Inferior parietal cortex (tissue), 1 donor: Measurements from ENCODE around the gene CCDC85C.
"Not testable (repeated sequence)": the region's sequence is repeated elsewhere in the genome, so short reads cannot be mapped to it uniquely, and the experiment has no call there.

Source experiments
- DNase-seq: peaks from one replicate; pipeline ENCODE4 v3.0.0-alpha.2; 2016; ENCODE audit errors: extremely low spot score

CCDC85C gene

DNA sequence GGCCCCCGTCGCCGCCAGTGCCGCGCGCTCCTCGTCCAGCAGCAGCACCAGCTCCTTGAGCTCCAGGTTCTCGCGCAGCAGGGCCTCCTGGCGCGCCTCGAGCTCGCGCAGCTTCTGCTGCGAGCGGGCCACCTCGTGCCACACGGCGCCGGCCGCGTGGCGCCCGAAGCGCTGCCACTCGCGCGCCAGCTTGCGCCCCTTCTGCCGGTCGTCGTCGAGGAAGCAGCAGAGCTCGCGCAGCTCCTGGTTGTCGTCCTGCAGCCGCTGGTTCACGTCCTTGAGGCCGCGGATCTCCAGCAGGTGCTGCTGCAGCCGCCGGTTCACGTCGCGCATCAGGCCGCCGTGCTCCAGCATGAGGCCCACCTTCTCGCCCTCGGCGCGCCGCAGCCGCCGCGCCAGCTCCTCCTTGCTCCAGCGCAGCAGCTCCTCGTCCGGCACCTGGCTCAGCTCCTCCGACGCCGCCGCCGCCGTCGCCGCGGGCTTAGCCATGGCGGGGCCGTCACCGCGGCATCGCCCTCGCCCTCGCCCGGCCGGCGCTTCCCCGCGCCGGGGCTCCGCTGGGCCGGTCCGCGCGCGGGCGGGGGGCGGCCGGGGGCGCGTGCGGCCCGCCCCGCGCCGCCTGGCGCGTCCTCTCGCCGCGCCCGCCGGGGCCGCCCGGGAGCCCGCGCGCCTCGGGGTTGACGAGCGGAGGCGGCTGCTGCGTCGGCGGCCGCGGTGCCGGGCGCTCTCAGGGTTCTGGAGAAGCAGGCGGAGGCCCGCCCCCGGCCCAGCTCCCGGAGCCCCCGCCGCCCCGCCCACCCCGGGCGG, at the start of gene CCDC85C:
Gene CCDC85C, minus strand, starts transcription at position 737 of the 807 bp plus-strand sequence. Its CDS starts 248 bp downstream, at position 489.
- DNase-seq = no peak

DNA sequence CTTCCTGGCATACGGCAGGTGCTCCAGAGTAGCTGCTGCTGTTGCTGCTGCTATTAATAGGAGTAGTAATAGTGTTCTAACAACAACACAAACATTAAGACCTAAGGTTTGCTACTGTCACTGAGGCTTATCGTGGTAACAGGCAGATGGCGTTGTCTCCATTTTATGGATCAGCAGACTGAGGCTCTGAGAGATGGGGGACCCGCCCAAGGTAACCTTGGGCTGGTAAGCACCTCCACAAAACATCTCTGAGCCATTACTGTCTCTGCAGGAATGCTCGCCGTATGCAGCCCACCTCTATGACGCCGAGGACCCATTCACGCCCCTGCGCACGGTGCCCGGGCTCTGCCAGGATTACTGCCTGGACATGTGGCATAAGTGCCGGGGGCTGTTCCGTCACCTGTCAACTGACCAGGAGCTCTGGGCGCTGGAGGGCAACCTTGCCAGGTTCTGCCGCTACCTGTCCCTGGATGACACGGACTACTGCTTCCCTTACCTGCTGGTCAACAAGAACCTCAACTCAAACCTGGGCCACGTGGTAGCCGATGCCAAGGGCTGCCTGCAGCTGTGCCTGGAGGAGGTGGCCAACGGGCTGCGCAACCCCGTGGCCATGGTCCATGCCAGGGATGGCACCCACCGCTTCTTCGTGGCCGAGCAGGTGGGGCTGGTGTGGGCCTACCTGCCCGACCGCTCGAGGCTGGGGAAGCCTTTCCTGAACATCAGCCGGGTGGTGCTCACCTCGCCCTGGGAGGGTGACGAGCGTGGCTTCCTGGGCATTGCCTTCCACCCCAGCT, 48.1 kb upstream of the CCDC85C start:
- no peak for DNase-seq

DNA sequence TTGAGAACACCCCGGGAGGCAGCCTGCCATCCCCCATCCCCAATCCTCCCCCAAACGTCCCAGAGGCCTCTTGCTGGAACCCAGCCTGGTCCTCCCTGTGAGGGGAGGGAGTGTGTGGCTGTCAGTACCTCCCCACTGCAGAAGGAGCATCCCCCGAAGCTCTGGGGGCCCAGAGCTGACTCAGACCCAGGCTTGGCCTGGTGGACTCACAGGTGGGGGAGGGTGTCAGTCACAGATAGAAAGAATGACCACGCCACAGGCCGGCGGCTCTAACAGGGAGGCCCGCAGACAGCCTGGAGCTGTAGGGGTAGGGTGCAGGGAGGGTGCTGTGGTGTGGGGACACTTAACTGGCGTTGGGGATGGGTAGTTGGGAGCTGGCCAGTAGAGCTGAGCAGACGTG, 46.2 kb upstream of the CCDC85C start:
- no peak for DNase-seq

DNA sequence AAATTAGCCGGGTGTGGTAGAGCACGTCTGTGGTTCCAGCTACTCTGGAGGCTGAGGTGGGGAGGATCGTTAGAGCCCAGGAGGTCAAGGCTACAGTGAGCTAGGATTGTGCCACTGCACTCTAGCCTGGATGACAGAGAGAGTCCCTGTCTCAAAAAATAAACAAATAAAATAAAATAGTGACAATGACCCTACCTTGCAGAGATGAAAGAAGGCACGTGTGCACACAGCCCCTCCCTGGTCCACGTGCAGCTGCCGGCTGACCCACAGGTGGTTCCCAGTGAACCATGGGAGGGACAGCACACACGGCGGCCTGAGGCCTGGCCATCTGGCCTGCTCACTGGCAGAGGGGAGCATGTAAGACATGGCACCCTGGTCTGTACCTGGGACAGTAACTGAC, 45.6 kb upstream of the CCDC85C start:
- DNase-seq = no peak

DNA sequence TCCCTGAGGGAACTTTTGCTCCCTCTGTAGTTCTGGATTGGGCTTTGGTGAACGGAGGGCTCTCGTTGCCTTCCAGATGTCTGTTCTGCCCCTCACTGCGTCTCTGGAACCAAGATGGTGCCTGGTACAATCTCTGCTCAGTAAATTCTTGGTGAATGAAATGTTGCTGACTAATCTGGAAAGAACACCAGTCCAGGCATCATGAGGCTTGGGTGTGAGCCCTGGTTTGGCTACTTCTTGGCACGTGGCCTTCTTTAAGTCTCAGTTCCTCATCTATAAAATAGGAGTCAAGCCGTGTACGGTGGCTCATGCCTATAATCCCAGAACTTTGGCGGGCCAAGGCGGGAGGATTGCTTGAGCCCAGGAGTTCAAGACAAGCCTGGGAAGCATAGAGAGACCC, 45.2 kb upstream of the CCDC85C start:
- DNase-seq = no peak

DNA sequence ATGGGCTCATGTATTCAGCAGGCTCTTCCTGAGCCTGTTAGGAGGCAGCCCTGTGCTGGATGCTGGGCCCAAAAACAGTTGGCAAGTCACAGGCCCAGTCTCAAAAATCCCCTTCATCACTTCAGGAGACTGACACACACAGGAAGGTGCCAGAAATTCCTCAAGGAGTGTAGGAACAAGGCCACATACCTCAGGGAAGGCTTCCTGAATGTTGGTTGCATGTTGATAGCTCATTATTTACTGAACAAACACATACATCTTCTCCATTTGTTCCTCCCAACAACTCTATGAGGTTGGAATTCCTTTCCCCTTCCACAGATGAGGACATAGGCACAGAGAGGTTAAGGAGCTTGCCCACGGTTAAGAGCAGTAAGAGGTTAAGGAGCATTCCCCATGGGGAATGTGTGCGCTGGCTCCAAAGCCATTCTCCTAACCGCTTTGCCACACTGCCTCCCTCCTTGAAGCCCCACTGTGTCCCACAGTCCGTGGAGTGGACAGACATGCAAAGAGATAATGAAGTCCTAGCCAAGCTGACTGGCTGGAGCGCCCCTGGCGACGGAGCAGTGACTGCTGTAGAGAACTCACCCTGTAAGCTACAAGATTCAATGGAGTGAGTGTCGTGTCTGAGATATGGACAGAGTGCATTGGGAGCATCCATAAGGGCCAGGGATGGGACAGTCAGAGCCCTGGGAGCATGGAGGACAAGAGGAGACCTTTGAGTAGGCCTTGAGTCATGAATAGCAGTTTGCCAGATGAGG, 44.2 kb upstream of the CCDC85C start:
- DNase-seq = no peak

DNA sequence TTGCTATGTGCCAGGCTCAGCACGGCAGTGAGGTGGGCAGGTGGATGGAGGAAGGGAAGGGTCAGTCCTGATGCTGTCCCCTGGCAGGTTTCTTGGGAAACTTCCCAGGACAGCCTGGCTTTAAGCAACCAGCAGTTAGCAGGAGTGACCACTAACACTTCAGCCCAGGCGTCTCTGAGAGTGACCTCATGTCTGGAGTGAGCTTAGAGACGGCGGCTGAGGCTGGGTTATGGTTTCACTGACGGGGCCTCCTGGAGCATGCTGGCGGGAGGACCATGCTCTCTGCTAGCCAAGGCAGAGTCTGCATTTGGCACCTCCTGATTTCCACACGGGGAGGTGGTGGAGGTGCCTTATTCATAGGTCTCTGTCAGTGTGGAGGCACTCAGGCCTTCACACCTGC, 43.4 kb upstream of the CCDC85C start:
- DNase-seq = no peak

DNA sequence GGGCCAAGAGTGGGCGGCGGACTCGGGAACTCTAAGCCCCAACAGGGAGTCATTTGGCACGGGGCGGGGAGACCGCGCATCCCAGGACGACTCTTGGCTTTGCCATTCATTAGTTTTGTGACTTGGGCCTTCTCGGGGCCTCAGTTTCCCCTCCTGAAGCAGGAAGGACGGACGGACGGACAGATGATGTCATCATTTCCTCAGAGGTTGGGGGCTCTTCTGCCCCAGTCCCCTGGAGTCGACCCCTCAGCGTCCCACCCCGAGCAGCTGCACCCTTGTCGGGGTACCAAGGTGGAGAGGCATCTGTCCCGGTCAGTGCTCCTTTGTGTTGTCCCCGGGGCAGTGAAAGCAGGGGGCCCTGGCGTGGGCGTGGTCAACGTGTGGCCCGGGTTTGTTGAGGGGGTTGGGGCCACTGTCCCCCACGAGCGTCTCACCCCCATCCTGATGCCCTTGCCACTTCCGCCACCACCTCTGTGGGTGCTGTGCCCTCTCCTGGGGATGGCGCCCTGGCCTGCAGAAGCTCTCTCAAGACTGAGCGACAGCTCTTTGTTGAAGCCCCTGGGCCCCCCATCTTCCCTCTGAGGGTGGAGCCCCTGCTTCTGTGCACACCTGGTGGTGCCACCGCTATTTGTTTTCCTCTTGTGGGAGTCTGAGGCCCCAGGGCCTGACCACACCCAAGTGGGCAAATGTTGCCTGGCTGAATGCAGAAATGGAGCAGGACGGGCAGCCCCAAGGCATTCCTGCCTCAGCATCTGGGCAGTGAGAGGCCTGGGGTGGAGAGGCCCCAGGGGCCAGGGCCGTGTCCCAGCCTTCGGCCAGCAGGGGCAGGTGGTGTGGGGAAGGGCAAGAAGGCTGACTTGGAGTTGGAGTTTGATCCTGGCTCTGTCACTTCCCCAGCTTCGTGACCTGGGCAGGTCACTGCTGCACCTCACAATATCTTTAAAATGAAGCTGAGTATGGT, 41.8 kb upstream of the CCDC85C start:
- no peak for DNase-seq

DNA sequence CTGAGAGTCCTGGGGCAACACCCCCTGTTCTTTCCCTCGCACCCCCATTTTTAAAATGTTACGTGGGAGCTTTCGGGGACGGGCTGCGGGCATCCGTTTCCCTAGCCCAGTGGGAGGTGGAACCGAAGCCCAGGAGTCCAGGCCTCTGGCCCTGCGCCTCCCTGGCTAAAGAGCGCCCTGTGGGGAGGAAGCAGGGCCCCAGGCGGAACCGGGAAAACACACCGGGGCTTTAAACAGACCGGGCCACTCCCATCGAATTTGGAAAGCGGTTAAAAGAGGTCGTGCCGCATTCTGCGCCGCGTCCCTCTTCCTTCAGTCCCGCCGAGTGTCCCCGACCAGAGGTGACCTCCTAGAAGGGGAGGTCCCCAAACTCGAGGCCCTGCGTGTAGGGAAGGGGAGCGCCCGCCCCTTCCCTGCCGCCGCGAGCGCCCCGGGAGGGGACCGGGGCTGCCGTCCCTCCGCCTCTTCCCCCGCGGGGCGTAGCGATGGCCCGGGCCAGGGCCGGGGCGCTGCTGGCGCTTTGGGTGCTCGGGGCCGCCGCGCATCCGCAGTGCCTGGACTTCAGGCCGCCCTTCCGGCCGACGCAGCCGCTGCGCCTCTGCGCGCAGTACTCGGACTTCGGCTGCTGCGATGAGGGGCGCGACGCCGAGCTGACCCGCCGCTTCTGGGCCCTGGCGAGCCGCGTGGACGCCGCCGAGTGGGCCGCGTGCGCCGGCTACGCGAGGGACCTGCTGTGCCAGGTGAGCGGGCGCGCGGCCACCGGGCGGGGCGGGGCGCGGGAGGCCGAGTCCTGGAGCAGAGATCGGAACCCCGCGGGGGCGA, 40.9 kb upstream of the CCDC85C start, which contains the start of gene HHIPL1:
Gene HHIPL1, plus strand, starts transcription at position 407 of the 822 bp plus-strand sequence. Its CDS starts 79 bp downstream, at position 486.
- no peak for DNase-seq

DNA sequence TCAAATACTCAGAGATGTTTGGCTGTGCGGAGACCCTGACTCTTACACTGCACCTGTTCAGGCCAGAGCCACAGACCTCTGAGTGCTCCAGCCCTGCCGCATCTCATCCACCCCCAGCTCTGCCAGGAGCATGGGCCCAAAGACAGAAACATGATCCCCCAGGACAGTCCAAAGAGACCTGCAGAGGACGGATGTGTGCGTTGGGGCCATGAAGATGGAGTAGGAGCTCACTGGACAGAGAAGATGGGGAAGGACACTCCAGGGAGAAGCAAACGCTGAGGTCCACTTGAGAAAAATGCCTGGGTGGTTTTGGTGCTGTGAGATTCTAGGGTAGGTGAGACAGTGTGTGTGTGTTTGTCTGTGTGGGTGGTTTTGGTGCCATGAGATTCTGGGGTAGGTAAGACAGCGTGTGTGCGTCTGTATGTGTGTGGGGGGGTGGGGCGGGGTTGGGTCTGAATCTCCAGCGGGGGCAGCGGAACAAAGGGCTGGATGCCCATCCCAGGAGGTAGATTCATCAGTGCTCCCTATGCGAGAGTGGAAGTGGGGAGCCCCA, 40.1 kb upstream of the CCDC85C start:
- no peak for DNase-seq

DNA sequence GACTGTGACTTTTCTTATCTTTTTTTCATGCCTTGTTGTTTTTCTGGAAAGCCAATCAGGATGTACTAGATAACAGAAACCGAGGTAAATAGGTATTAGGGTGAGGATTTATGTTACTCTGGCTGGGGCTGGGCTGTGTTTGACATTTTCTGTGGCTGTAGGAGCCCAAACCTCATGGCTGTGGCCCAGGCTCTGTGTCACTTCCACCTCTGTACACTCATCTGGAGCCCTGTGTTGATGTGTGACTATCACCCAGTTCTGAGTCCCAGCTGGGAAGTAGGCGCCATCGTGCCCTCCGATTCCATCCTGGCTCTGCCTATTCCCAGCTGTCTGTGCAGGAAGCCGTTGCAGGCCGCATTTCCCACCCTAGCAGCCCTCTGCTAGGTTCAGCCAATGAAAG, 39.3 kb upstream of the CCDC85C start:
- no peak for DNase-seq

DNA sequence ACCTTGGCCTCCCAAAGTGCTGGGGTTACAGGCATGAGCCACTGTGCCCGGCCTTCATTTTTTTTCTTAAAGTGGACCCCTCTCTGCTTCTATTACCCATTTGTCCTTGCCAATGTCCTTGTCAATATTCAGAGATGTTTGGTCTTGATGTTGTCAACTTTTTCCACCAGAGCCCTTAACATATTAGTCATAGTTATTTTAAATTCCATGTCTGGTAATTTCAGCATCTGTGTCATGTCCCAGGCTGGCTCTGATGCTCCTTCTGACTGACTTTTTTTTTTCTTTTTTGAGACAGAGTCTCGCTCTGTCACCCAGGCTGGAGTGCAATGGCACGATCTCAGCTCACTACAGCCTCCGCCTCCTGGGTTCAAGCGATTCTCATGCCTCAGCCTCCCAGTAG, 38.8 kb upstream of the CCDC85C start:
- not testable (repeated sequence) for DNase-seq

DNA sequence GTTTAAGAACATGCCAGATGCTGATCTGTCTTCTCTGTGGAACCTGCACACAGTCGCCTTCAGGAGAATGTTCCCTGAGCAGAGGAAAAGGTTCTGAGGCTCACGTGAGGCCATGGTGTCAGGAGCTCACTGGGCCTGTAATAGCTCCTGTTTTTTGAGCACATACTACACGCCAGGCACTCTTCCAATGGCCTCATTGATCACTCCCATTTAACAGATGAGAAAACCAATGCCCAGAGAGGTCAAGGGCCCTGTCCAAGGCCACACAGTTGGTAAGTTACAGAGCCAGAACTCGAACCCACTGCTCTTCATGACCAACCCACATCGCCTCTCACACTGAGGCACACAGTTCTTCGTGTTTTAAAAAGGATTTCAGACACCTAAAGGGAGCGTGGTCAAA, 33.6 kb upstream of the CCDC85C start:
- DNase-seq = no peak

DNA sequence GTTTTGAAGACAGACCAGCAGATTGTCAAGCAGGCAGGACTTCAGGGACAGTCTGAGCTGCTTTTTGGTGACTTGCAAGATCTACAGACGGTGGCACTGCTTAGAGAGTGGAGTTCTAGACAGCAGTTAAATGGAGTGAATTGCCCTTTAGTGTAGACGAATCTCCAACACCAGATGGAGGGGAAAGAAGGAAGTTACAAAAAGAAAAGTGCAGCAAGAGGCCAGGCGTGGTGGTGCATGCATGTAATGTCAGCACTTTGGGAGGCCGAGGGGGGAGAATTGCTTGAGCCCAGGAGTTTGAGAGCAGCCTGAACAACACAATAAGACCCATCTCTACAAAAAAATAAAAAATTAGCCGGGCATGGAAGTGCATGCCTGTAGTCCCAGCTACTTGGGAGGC, 32.5 kb upstream of the CCDC85C start:
- no peak for DNase-seq

DNA sequence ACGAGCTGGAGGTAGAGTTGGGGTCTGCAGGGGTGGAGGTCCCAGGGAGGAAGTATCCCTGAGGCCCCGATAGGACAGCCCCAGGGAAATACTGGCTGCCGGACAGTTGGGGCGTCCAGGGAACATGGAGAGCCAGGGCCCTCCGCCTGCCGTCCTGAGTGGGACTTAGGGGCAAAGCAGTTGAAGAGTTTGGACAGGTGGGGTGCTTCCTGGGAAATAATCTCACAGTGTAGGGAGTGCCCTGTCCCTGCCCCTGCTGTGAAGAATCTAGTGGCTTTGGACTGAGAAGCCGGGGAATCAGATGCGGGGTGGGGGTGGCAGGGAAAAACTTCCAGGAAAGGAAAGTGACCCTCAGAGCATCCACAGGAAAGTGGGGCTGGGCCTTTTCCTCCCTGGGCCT, 31.1 kb upstream of the CCDC85C start:
- no peak for DNase-seq

DNA sequence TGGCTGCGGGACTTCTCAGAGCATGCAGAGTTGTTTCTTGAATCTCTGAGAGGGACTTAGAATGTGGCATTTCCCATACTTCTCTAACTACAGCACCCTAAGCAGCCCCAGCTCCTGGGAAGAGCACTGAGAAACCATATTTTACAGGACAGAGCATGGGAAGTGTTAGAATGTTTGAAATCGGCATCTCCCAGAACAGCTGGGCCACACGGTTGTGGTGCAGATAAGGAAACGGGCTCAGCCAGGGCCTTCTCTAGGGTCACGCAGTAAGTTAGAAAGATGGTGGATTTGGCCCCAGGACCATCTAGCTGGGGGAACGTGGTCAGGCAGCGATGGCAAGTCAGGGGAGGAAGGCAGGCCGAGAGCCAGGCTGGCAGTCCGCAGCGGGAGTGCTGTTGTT, 30.4 kb upstream of the CCDC85C start:
- DNase-seq = no peak

DNA sequence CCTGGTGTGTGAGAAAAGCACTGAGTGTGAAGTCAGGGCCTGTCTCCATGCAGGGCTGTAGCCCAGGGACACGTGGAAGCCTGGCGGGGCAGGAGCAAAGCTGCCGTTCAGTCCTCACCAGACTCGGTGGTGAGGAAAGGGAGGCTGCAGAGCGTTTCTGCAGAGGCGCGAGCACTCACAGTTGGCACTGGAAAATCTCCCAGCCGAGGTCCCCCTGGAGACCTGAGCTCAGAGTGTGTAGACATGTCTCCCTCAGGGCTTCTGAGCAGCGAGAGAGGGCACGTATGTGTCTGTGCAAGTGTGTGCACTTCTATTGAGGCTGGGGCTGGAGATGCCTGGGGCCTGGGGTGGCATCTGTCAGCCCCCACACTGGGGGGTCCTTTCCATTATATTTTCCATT, 29.9 kb upstream of the CCDC85C start:
- DNase-seq = no peak

DNA sequence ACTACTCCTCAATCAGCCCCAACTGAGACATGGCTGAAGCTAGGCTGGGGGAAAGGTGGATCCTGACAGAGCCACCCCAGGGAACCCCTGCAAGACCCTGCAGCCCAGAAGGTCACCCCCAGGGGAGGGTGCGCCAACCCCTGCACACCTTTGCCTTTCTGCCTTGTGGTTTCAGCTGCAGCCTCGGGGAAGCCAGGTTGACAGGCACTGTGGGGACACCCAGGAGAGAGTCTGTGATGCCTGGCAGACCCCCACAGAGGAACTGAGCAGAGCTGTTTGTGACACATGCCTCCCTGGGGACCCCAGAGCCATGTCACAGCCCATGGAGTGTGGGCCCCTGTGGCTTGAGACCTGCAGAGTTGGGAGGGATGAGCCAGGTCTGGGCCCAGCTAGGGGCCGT, 29.1 kb upstream of the CCDC85C start:
- DNase-seq = no peak

DNA sequence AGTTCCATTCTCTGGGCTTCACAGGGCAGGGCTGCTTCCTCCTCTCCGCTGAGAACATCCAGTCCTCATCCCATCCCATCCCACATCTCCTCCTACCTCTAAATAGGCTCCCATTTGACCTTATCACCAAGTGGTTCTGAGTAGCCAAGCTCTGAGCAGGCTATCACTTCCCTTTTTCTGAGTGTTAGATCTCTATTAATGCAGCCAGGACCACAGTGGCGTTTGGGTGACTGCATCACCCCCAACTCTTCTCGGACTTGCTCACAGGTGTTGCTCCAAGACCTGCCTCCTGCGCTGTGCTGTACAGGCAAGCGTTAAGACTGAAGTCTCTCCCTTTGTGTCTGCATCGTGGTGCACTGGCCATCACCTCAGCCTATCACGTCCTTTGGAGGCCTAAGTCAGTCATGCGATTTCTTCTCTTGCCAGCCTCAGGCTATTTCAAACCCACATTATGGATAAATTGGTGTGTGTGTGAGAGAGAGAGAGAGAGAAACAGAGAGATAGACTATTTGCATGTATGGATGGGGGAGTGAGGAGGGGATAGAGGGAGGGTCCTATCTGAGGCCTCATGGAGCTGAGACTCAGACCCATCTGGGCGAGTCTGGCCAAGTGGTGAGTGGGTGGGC, 28.5 kb upstream of the CCDC85C start:
- no peak for DNase-seq
